ENCODE measurements around the gene SMC5.
A peak's percentile ranks its signal among the peaks of the same experiment; 100 is the strongest.
"Not testable (repeated sequence)": the region's sequence is repeated elsewhere in the genome, so short reads cannot be mapped to it uniquely, and the experiment has no call there.

SMC5 gene

DNA sequence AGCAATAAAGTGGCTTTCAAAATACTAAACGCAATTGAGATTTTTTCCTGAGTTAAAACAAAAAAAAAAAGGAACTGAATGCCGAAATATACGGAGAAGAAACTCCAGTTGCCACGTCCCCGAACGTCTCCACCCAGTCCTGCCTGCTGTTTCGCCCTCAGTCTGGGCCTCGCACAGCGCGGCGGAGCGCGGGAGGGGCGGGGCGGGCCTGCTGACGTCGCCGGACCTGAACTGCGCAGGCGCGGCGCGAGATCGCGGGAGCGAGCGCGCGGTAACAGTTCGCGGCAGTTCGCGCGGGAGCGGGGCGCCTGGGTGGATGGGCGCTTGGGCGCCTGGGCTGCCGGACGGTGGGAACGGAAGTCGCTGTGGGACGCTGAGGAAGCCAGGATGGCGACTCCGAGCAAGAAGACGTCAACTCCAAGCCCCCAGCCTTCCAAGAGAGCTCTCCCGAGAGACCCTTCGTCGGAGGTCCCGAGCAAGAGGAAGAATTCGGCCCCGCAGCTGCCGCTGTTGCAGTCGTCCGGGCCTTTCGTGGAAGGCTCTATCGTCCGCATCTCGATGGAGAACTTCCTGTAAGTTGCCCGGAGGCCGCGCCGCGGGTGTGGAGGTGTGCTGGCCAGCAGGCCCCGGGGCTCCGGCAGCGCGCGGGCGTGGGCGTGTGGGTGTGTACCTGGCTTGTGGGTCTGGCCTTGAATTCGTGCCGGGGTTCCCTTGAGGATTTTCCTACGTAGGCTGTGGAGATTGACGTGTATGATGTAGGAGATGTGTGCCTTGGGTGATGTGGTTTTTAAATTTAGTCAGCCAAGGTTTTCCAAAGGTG lies at the start of gene SMC5:
TSS of gene SMC5 (plus strand) at position 287 of the 820 bp plus-strand sequence. CDS start at position 388, 101 bp downstream.
- DNase-seq: peak; percentile 92

DNA sequence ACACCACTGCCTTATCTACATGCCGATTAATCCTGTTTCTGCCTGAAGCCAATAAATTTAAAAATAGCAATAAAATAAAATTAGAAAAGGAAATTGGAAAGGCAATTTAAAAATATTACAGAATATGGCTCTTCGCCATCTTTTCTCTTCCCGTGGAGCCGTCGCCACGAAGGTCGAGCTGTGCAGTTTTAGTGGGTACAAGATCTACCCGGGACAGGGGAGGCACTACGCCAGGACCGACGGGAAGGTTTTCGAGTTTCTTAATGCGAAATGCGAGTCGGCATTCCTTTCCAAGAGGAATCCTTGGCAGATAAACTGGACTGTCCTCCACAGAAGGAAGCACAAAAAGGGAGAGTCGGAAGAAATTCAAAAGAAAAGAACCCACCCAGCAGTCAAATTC lies 41.7 kb upstream of the SMC5 start:
- DNase-seq: no peak

DNA sequence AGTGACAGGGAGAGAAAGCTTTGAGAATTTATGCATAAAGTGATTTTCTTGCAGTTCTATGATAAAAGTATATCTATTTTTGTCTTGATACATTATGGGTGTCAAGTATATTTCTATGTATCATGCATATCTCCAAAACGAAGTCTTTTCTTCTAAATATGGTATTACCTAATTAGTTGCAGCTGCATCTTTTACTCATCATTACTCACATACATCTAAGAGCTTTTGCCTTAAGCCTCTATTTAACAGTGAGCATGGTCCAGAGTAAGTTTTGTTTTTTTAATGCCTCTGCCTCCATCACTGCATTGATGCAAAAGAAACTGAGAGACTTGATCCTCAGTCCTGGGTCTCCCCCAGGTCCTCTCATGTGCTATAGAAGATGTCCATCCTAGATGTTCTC lies 40.0 kb upstream of the SMC5 start:
- no peak for DNase-seq

DNA sequence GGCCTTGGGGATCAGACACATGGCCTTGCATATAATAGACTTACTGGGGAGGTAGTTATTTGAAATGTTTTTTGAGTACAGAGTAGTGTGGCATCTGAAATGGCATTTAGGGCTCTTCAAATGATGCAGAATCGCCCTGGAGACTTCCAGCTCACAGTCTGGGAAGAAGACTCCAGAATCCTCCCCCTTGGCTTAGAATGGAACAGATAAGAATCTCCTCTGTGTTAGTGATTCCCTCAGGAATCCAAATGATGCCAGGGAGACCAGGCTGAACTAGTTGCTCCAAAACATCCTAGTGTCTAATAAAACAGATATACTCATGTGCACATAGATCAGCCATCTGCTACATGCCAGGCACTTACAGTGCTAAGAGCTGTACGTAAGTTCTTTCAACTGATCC lies 38.6 kb upstream of the SMC5 start:
- no peak for DNase-seq

DNA sequence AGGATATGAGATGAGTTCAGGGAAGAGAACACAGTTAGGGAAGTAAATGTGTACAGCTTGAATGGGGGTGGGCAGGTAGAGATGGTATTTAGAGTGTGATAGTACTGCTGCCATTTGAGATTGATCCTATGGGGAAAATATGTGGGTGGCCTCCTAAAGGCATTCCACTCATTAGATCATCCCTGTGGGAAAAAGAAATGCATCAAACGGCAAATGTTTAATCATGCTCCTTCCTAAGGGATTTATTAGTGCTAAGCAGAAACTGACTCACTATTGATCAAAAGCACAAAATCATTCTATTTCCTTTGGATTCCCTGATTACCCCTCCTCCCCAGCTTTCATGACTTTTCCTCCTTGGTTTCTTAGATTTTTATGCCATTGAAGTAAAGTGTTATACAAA lies 36.4 kb upstream of the SMC5 start:
- DNase-seq: no peak

DNA sequence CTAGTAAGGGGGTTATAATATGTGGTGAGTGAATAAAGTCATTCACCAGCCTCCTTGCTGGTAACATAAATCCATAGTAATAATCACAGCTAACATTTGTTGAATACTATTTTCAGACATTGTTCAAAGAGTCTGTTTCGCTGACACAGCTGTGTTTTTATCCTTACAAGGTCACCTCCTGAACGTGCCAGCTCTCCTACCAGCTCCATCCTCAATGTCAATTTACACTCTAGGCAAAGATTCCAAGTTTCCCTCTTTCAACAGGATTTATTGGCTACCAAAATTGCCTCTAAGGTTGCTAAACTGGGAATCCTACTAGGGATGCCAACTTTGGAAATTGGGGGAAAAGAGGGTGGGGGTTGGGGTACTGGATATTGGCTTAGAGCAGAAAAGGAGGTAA lies 30.7 kb upstream of the SMC5 start:
- DNase-seq: no peak

DNA sequence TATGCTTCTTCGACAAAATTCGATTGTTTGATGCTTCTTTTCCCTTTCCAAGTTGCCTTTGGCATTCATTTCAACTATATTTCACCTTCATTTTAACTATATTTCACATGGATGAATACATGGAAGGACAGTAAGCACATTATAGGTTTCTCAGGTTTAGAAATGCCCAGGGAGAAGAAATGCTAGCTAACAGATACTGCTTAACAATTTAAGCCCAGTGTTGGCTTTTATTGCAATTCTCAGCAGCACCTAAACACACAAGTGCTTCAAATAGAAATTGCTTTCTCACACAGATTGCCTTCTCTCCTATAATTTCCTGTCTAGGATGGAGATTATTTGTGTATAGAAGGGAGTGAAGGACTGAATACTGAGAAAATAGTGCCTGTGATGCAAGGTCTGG lies 30.2 kb upstream of the SMC5 start:
- DNase-seq: no peak

DNA sequence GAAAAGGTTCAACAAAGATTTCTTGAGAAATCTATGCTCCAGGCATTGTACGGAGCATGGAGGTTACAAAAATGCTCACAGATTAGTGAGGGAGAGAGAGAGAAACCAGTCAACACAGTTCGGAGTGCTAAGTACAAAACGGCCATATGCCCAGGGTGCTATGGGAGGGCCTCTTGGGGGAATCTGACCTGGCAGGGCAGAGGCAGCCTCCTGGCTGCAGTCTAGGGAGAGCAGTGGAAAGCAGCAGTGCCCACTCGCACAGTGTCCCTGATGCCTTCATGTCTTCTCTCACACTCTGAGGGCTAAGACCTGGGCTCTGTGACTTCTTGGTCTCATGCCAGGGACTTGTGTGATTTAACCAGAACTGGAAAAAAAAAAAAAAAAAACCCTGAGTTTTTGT lies 29.8 kb upstream of the SMC5 start:
- no peak for DNase-seq

DNA sequence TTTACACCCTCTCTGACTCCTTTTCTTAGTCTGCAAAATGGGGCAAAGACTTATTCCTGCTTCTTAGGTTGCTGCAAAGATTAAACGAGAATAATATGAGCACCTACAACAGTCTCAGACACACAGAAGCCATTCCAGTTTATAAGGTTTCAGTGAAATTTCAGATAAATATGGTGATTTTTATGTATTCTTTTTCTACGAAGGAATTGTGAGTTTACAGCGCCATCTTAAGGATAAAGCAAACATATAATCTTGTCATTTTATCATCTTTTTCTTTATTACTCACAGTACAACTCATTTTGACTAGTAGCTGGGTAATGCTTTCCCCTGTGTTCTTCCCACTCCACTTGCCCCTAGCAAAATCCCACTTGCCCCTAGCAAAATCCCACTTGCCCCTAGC lies 29.2 kb upstream of the SMC5 start:
- peak; percentile 16 for DNase-seq

DNA sequence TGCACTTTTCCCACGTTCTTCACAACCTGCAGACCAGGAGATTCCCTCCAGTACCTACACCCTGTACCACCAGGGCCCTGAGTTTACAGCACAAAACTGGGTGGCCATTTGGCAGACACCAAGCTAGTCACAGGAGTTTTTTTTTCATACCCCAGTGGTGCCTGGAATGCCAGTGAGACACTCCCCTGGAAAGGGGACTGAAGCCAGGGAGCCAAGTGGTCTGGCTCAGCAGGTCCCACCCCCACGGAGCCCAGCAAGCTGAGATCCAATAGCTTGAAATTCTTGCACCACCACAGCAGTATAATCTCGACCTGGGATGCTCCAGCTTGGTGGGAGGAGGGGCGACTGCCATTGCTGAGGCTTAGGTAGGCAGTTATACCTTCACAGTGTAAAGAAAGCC lies 26.3 kb upstream of the SMC5 start:
- no peak for DNase-seq

DNA sequence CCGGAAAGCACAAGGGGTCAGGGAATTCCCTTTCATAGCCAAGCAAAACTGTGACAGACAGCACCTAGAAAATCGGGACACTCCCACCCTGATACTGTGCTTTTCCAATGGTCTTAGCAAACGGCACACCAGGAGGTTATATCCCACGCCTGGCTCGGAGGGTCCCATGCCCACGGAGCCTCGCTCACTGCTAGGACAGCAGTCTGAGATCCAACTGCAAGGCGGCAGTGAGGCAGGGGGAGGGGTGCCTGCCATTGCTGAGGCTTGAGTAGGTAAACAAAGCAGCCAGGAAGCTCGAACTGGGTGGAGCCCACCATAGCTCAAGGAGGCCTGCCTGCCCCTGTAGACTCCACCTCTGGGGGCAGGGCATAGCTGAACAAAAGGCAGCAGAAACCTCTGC lies 24.6 kb upstream of the SMC5 start:
- DNase-seq: not testable (repeated sequence)

DNA sequence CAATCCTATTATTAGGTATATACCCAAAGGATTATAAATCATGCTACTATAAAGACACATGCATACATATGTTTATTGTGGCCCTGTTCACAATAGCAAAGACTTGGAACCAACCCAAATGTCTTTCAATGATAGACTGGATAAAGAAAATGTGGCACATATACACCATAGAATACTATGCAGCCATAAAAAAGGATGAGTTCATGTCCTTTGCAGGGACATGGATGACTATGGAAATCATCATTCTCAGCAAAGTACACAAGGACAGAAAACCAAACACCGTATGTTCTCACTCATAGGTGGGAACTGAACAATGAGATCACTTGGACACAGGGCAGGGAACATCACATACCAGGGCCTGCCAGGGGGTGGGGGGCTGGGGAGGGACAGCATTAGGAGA lies 12.8 kb upstream of the SMC5 start:
- not testable (repeated sequence) for DNase-seq

DNA sequence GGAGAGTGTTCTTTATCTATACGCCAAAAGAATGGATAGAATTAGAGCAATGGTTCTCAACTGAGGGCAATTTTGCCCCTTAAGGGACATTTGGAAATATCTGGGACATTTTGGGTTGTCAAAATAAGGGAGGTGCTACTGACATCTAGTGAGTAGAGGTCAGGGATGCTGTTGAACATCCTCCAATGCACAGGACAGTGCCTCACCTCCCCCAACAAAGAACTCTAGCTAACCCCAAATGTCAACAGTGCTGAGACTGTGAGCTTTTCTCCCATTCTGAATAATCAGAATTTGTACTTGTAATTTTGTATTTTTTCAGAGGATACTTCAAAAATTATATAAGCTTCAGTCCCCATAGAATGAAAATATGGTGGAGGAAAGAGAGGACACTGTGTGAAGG lies 8.6 kb upstream of the SMC5 start:
- no peak for DNase-seq

DNA sequence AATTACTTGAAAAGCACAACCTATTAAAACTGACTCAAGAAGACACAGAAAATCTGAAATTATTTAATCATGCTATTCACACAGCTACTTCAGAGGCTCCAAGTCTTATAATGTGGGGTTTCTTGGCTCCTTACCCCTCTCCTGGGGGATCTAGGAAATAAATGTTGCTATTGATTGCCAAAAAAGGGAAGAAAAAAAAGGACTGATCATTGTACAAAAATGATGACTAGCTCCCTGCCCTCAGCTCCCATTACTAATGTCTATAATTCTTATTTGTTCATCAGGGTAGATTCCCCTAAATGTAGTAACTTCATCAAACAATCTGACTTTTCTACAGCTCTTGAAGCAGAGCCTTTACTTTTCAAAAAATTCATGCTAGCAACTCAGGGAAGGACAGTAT lies 3.3 kb upstream of the SMC5 start:
- no peak for DNase-seq

DNA sequence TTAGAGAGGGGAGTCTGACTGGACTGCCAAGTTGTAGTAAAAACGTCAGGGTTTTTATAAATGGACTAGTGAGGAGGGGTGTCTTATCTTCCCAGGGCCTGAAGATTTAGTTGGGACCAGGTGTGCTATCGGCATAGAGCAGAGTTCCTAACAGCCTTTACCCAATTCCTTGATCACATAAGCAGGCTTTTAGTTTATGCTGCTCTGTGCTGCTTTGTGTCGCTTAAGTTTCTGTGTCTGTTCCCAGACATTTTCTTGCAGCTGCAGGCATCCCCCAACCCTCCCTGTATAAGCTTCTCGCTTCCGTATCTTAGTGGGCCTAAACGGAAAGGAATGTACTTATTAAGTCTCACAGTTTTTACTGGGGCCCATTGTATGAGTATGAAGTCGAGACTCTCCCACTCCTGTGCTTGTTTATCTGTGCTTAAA lies 2.6 kb upstream of the SMC5 start:
- no peak for DNase-seq

DNA sequence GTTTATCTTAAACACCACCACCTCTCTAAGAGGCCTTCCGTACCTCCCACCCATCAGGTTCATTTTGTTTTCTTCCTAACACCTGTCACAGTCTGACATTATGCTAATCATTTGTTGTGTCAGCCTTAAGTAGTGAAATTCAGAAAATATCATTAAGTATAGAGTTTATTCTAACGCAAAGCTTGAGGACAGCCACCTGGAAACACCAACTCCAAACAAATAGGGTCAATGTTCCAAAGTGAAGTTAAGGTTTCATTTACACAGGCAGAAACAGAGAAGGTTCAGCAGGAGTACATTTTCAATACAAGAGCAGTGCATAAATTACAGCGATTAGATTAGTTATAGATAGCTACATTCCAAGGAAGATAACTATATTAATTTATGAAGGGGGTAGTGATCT lies 1.3 kb upstream of the SMC5 start:
- DNase-seq: no peak

DNA sequence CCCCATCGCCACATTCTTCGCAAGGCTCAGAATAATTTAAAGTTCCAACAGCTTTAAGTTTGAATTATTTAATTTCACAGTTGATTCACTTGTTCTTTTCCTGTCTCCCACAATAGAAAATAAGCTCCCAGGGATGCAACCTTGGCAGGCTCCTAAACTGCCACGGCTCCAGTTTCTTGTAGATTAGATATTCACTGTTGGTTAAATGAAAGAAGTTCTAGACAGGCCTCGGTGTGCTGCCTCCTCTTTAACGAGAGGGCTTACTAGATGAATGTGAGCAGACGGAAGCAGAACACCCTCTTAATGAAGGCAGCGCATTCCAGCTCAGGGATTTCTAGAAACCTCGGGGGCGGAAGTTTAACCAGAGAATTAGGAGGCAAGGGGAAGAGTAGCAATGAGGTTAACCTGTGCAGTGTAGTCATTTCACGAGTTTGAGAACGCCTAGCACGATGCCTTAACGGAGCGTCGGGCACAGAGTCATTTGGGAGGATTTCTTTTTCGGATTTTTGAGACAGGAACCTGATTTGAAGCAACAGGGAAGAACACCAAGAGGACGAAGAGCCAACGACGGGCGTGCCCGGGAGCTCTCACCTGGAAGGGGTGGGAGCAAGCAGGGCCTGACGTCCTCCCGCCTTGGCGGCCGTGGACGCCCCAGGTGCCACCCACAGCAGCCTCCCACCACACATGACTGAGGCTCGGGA lies 637 bp upstream of the SMC5 start:
- peak; percentile 61 for DNase-seq

DNA sequence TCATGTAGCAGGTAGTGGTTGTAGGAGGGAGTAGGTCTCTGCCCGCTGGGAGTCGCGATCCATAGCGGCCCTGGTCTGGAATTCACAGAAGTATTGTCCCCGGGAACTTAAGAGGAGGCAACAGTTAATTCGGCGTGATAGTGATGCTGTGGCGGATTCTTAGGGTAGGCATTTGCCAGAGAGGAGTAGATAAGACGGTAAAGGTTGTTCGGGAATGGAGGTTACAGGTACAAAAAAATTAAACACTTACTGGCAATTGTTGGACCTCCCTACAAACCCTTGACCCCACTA lies 679 bp downstream of the SMC5 start:
- no peak for DNase-seq

DNA sequence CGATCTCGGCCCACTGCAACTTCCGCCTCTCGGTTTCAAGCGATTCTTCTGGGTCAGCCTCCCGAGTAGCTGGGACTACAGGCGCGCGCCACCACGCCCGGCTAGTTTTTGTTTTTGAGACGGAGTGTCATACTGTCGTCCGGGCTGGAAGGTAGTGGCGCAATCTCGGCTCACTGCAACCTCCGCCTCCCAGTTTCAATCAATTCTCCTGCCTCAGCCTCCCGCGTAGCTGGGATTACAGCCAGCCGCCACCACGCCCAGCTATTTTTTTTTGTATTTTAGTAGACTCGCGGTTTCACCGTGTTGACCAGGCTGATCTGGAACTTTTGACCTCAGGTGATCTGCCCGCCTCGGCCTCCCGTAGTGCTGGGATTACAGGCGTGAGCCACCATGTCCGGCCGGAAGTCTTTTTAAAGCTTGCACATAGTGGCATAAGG lies 1.2 kb downstream of the SMC5 start:
- no peak for DNase-seq

DNA sequence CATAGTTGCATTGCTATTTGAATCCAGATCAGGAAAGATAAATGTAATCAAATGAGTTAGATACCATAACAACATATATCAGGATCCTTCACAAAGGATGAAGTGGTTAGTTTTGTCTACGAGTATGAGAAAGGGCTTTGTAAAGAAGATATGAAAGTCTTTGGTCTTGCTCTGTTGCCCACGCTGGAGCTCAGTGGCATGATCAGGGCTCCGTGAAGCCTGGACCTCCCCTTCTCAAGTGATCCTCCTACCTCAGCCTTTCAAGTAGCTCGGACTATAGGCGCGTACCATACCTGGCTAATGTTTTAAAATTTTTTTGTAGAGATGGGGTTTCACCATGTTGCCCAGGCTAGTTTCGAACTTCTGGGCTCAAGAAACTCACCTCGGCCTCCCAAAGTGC lies 1.8 kb downstream of the SMC5 start:
- DNase-seq: no peak

DNA sequence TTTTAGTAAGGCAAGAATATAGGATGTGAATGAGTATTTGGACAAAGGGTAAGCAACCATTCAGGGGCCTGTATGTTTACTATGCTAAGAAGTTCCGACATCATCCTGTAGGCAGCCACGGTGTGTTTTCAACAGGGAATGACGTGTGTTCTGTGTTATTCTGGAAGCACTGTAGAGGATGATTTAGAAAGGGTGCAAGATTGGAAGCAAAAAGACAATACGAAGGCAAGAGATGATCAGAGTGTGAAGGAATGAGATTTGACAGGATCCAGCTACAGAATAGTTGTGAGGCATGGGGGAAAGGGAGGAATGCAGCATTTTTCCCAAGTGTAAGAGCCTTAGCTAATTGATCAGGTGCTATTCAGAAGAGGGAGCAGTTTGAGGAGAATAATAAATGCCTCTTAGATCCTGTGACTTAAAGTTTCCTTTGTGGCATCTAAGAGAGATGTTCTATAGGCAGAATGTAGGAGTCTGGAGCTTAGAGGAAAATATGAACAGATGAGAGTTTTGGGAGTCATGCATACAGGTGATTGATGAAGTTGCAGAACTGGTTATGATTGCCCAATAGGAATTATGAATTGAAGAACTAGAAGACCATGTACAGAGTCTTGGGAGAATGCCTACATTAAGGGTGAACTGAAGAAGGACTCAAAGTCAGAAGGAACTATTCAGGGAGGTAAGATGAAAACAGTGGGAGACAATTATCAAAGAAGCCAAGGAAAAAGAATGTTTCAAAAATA lies 2.5 kb downstream of the SMC5 start:
- no peak for DNase-seq

DNA sequence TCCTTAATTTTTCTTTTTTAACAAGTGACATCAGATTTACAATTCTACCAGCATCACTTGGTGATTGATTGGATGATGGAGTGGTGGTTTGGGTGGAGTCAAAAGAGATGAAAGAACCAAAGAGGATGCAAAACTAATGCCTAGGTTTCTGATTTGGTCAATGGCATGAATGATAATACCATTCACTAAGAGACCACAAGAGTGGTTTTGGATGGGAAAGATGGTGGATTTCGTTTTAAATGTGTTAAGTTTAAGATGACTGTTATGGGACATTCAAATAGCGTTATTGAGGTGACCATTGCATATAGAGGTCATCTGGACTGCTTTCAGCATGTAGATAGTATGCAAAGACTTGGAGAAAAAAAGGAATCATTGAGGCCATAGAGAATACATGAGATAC lies 3.6 kb downstream of the SMC5 start:
- DNase-seq: no peak

DNA sequence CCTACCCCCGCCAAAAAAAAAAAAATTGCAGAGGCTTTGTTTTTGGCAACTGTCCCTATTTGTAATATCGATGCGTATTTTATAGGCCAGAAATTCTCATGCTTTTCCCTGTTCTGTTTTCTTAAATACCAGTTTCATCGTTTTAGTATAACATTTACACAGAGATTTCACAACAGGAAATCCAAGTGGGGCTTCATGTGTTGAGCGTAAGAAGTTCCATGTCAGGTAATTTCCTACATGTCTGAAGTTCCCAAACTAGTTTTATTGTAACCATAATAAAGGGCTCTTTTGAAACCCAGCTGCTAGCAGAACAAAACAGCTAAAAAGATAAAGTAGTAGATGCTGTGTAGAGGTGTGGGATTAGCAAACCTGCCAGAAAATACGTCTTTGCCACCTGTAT lies 4.2 kb downstream of the SMC5 start:
- no peak for DNase-seq

DNA sequence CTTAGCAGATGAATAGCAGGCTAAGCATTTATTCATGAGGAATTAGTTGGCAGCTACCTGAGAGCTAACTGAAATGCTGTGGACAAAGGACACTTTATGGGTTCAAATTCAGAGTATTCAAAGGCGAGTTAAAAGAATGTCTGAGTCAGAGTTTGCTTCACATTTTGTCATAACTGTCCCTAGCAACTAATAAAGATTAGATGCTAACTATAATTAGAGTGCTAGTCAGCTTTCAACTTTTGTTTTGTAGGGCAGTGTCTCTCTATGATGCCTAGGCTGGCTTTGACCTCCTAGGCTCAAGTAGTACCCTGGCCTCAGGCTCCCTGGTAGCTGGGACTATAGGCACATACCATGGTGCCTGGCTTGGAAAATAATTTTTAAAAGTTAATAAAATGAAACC lies 4.6 kb downstream of the SMC5 start:
- no peak for DNase-seq

Measured in COR-L47 (cell line).